ENCODE data around the gene SLC16A5.
A peak's percentile ranks its signal among the peaks of the same experiment; 100 is the strongest.

DNA sequence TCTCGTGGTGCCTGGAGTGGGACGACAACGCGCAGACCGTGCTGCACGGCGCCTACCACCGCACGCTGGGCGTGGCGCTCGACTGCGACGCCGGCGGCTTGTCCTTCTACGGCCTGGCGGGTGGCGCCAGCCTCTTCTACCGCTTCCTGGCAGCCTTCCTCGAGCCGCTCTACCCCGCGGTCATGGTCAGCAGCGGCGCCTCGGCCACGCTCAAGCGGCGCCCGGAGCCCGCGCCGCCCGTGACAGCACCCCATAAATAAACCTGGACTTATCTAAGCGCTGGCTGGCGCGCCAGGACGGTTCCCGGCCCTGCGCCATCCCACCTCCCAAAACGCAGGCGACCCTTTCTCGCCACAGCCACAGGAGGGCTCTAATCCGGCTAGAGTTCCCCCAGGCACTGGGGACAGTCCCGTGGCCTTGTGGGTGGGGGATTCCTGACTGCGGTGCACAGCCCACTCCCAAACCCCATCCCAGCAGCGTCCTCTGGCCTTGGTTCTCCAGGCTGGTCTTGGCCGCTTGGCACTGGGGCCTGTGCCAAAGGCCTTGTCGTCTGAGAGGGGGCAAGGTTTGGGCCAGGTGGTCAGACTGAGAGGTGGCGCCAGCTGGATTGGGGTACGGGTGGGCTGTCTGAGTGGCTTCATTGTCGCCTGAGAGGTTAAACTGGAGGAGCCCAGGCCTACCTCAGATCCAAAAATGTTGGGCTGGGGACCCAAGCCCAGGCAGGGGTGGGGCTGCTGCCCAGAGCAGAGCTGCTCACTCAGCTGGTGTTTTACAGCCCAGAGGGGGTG lies 10.1 kb upstream of the SLC16A5 start:
- TF ChIP-seq EP300 (IDR thresholded peaks at IDR 0.05; ENCODE audit: borderline replicate concordance) (no peak), TAF1 (IDR thresholded peaks at IDR 0.05; ENCODE audit: low read depth) (no peak), CREB1 (IDR thresholded peaks at IDR 0.05; ENCODE audit: low read depth) (no peak), RAD21 (IDR thresholded peaks at IDR 0.05; ENCODE audit: low read depth) (no peak), NFIC (IDR thresholded peaks at IDR 0.05) (no peak), REST (IDR thresholded peaks at IDR 0.05; ENCODE audit: low read depth) (no peak), ZBTB7A (IDR thresholded peaks at IDR 0.05; ENCODE audit: low read depth) (0 out of 2 replicates have a peak, but pooled peaks have one; percentile 46), TEAD4 (IDR thresholded peaks at IDR 0.05) (no peak), YY1 (IDR thresholded peaks at IDR 0.05; ENCODE audit: low read depth) (no peak), FOXM1 (IDR thresholded peaks at IDR 0.05; ENCODE audit: borderline replicate concordance, low read depth) (no peak), TCF12 (IDR thresholded peaks at IDR 0.05; ENCODE audit: low read depth) (no peak)
- TF ChIP-seq, protein P1, sequence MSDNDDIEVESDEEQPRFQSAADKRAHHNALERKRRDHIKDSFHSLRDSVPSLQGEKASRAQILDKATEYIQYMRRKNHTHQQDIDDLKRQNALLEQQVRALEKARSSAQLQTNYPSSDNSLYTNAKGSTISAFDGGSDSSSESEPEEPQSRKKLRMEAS (IDR thresholded peaks at IDR 0.05), result no peak

All from Ishikawa (cell line).